ENCODE data around the gene TAF4. TPM values are rescaled to one million over a fixed set of nuclear protein-coding genes. Genes with fewer than 3 reads are reported as not detected.

TAF4 gene
- total and polyA plus RNA-seq, 2 of the 13 experiments (the other 11 are each of a cell fraction or from before 2014, with no cell fraction given): 5.9 to 12.0 TPM

- no peak for TF ChIP-seq ZHX1 (CRISPR knock-in tag; IDR thresholded peaks at IDR 0.05; ENCODE audit: low read depth)
- TF ChIP-seq FOXA1 (IDR thresholded peaks at IDR 0.05): no peak
- peak; percentile 12; the same call in 1 of the 2 replicates for TF ChIP-seq FOXA1 (CRISPR knock-in tag; IDR thresholded peaks at IDR 0.05)
- TF ChIP-seq ZNF660 (CRISPR knock-in tag; IDR thresholded peaks at IDR 0.05; ENCODE audit: borderline replicate concordance, low read depth): no peak
- TF ChIP-seq PHF8 (CRISPR knock-in tag; IDR thresholded peaks at IDR 0.05): peak; percentile 43; the same call in 1 of the 2 replicates
- TF ChIP-seq ISX (CRISPR knock-in tag; conservative IDR thresholded peaks at IDR 0.05): no peak
- TF ChIP-seq ZNF142 (CRISPR knock-in tag; IDR thresholded peaks at IDR 0.05): no peak
- peak; percentile 38; the same call in 1 of the 2 replicates for TF ChIP-seq HNF1A (IDR thresholded peaks at IDR 0.05; ENCODE audit: low read depth)
- TF ChIP-seq HNF1A (CRISPR knock-in tag; IDR thresholded peaks at IDR 0.05; ENCODE audit: borderline replicate concordance): no peak; the same call in 1 of the 2 replicates
- no peak for TF ChIP-seq KDM3A (CRISPR knock-in tag; IDR thresholded peaks at IDR 0.05; ENCODE audit: low read depth)
- no peak for TF ChIP-seq ZNF616 (CRISPR knock-in tag; IDR thresholded peaks at IDR 0.05; ENCODE audit: low read depth)
- TF ChIP-seq ETV6 (CRISPR knock-in tag; conservative IDR thresholded peaks at IDR 0.05): no peak
- TF ChIP-seq ZNF883 (CRISPR knock-in tag; IDR thresholded peaks at IDR 0.05; ENCODE audit: not compliant biosample characterization): no peak
- 0 out of 2 replicates have a peak, but pooled peaks have one; percentile 45 for TF ChIP-seq RBAK (CRISPR knock-in tag; IDR thresholded peaks at IDR 0.05)
- no peak for TF ChIP-seq FOXP1 (IDR thresholded peaks at IDR 0.05)
- peak; percentile 47; the same call in 1 of the 2 replicates for TF ChIP-seq FOXP1 (CRISPR knock-in tag; IDR thresholded peaks at IDR 0.05)
- no peak for TF ChIP-seq ZNF337 (CRISPR knock-in tag; IDR thresholded peaks at IDR 0.05; ENCODE audit: borderline replicate concordance, low read depth)
- no peak for TF ChIP-seq ZMYM3 (CRISPR knock-in tag; IDR thresholded peaks at IDR 0.05)
These were observed 22.4 kb downstream of the TAF4 start (continued) for GRCh38 chr20:62043131-62043914.

Data from HepG2 (cell line).